Fibroblast of skin of right biceps (primary cell): ENCODE results near the gene F11.
A peak's percentile ranks its signal among the peaks of the same experiment; 100 is the strongest.
"Not testable (repeated sequence)": the region's sequence is repeated elsewhere in the genome, so short reads cannot be mapped to it uniquely, and the experiment has no call there.

ENCODE experiments used
- DNase-seq: peaks from one replicate; pipeline ENCODE4 v3.0.0-alpha.2; 2013

F11 gene

GRCh38 chr4:186250760-186251159 is 15.2 kb upstream of the F11 start:
- no peak for DNase-seq

- no peak for DNase-seq
These were observed 10.9 kb upstream of the F11 start for GRCh38 chr4:186255122-186255521.

DNA sequence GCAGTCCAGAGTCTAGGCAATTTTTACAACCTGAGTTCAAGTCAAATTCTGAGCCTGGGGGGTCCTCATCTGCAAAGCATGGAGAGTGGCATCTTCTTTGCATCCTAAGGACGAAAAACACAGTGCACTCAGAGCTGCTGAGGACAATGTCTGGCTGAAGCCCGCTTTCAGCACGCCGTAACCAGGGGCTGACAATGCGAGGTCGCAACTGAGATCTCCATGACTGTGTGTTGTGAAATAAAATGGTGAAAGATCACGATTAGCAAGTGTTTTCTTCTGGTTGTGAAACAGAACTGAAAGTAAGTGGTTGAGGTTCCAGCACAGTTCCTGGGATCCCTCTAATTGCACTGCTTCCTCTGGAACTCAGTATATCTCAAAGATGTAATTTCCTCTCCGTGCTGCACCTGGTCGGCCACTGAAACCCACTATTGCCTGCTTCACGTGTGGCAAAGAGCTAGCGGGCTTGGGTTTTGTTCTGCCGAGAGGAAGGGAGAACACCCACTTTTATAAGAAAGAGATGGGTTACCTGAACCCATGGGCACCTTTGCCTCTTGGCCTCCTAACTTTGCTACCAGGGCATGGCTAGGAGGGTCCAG is 7.7 kb upstream of the F11 start:
- DNase-seq: no peak

GRCh38 chr4:186260117-186260503 is 5.9 kb upstream of the F11 start:
- DNase-seq: no peak

- DNase-seq: peak; percentile 8
These were observed 5.2 kb upstream of the F11 start for GRCh38 chr4:186260504-186261448.

GRCh38 chr4:186264660-186265059 is 1.3 kb upstream of the F11 start:
- DNase-seq: no peak

GRCh38 chr4:186265250-186265649 is 739 bp upstream of the F11 start:
- not testable (repeated sequence) for DNase-seq

GRCh38 chr4:186266729-186267456 is 904 bp downstream of the F11 start:
- peak; percentile 47 for DNase-seq

- DNase-seq: no peak
These were observed 5.2 kb downstream of the F11 start for GRCh38 chr4:186271081-186271678.

DNA sequence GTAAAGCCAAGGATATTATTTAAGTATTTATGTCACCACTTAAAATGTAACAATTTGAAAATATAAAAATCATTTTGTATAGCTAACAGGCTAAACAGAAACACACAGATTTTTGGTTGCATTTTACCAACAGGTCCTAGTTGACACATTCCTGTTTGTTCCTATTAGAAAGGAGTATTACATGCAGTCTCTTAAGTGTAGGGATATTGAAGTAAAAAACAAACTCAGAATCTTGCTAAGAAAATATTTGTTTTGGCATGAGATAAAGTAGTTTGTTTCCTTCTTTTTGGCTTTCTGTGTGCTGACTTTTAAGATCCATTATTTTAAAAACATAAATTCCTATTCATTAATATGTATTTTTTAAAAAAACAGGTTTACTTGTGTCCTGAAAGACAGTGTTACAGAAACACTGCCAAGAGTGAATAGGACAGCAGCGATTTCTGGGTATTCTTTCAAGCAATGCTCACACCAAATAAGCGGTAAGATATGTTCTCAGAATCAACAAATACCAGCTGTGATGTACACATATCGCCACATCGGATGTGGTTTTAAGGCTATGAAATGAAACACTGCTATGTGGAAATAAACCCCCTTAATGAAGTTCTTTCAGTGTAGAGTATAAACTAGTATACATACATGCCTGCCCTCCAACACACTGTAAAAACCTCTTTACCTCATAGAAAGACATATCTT is 6.9 kb downstream of the F11 start:
- no peak for DNase-seq

GRCh38 chr4:186273392-186273789 is 7.4 kb downstream of the F11 start:
- not testable (repeated sequence) for DNase-seq

GRCh38 chr4:186283311-186283710 is 17.3 kb downstream of the F11 start:
- no peak for DNase-seq

DNA sequence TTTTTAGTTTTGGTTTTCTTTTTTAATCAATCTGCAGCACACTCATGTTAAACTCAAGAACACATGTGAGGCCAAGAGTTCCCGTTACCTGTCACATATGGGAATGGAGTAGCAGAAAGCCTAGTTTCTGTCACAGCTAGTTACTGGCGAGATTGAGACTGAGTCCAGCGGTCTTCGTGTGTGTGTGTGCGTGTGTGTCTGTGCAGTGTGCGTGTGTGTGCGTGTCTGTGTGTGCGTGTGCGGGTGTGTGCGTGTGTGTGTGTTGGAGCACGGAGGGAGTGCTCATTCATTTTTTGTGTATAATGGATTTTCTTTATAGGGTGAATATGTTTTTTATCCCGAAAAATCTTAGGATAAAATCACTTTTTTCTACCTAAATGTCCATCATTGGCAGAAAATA is 19.2 kb downstream of the F11 start:
- DNase-seq: no peak

DNA sequence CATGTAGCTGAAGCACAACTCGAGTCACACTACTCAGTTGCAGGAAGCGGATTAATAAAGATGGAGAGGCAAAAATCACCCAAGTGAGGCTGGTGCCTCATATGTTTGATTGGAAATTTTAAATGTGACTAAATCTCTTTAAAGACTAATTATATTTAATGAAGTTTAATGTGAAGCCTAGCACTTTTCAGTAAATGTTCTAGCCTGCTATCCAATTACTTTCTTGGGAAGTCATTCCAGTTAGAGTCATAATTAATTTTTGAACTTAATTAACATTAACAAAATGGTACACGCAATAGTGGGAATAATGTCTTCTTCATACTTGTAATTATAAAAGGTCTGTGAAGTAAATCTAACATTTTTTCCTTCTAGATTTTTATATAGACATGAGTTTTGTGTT is 20.6 kb downstream of the F11 start:
- no peak for DNase-seq

- no peak for DNase-seq
These were observed 25.4 kb downstream of the F11 start for GRCh38 chr4:186291256-186291890.

- DNase-seq: no peak
These were observed 28.2 kb downstream of the F11 start for GRCh38 chr4:186294160-186294559.

GRCh38 chr4:186296481-186296880 is 30.5 kb downstream of the F11 start:
- DNase-seq: no peak

- DNase-seq: peak; percentile 60
These were observed 31.1 kb downstream of the F11 start for GRCh38 chr4:186297013-186297645.

DNA sequence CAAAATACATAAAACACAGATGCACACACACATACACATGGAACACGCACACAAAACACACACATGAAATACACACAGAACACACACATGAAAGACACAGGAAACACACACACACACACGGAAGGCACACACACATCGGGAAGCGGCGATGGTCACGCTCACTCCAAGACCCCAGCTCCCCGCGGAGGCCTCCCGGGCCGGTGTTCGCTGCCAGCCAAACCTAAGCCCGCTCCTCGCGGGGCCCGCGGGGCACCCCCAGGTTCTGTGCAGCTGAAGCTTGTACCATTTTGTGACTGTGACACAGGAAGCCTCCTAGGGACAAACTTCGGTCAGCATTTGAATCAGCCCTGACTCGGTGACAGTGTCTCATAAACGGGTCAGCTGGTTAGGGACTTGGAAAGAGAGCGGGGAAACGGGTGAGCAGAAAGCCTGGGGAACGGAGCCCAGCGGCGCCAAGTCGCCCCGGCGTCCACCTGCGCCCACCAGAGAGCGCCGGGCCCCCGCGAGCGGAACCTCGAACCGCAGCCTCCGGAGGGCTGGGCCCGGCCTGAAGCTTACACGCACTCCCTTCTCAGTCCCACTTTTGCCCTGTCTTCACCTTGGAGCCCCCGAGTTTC is 32.1 kb downstream of the F11 start:
- DNase-seq: no peak

GRCh38 chr4:186299291-186299690 is 33.3 kb downstream of the F11 start:
- DNase-seq: no peak
